RWPE2 (cell line): ENCODE measurements around the gene TPPP2.

ENCODE experiments used
- ATAC-seq: fragments of 200-7000 bp; cut with Tn5 transposase; 3 replicates; pipeline ENCODE4 v1.9.1; 2021; ENCODE audit warnings: low read depth
- DNase-seq: peaks from one replicate; pipeline ENCODE4 v3.0.0-alpha.2; 2020; ENCODE audit warnings: low spot score
- H3K27ac ChIP-seq: fragments of 450-650 bp; 2 replicates; pipeline ENCODE4 v1.5.1; 2017; ENCODE audit warnings: mild to moderate bottlenecking; ENCODE audit not compliant: poor library complexity, severe bottlenecking
- H3K27me3 ChIP-seq: fragments of 250-450 bp; sonication (Bioruptor Pico); 2 replicates; pipeline ENCODE4 v1.5.1; 2021; ENCODE audit warnings: mild to moderate bottlenecking, moderate library complexity; ENCODE audit not compliant: insufficient read depth, poor library complexity, severe bottlenecking
- H3K36me3 ChIP-seq: fragments of 250-450 bp; sonication (Bioruptor Pico); 2 replicates; pipeline ENCODE4 v1.5.1; 2020; ENCODE audit warnings: low read depth, mild to moderate bottlenecking, moderate library complexity
- H3K4me1 ChIP-seq: fragments of 250-450 bp; sonication (Bioruptor Pico); 2 replicates; pipeline ENCODE4 v1.5.1; 2021; ENCODE audit warnings: mild to moderate bottlenecking, moderate library complexity; ENCODE audit not compliant: insufficient read depth, poor library complexity, severe bottlenecking
- H3K4me3 ChIP-seq: fragments of 250-450 bp; sonication (Bioruptor Pico); 2 replicates; pipeline ENCODE4 v1.5.1; 2021; ENCODE audit warnings: mild to moderate bottlenecking, moderate library complexity; ENCODE audit not compliant: severe bottlenecking
- H3K9me3 ChIP-seq: fragments of 250-450 bp; sonication (Bioruptor Pico); 2 replicates; pipeline ENCODE4 v1.5.1; 2021; ENCODE audit warnings: mild to moderate bottlenecking, moderate library complexity; ENCODE audit not compliant: severe bottlenecking
- CTCF ChIP-seq: fragments of 450-650 bp; IDR thresholded peaks from one replicate; pipeline ENCODE4 v1.5.1; 2017; ENCODE audit warnings: mild to moderate bottlenecking, moderate library complexity; ENCODE audit not compliant: poor library complexity, severe bottlenecking

The TPPP2 gene

DNA sequence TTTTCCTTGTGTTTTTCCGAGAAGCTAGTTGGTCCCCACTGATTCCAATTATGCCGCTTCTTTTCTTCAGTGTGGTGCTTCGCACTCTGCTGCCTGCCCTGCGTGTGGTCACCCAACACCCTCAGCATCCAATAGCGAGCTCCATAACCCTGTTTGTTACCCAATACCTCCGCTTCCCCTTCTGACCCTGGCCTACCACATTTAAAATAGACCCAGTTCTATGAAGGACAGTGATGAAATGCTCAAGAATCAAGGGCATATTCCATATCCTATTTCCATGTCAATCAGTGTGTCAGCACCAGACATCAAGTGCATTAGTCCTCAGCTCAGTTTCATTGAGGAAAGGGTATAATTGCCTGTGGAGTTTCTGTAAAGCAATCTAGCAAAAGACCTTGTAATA is 14.7 kb upstream of the TPPP2 start:
- no peak for DNase-seq
- H3K4me1 ChIP-seq: no peaks in the 10 kb centered on the region
- H3K9me3 ChIP-seq: no peaks in the 10 kb centered on the region
- ATAC-seq: no peak
- no peak overlapping the region for H3K4me3 ChIP-seq
- H3K27me3 ChIP-seq: no peaks in the 10 kb centered on the region
- H3K27ac ChIP-seq: no peak overlapping the region
- no peak for TF ChIP-seq CTCF
- no peaks in the 10 kb centered on the region for H3K36me3 ChIP-seq

DNA sequence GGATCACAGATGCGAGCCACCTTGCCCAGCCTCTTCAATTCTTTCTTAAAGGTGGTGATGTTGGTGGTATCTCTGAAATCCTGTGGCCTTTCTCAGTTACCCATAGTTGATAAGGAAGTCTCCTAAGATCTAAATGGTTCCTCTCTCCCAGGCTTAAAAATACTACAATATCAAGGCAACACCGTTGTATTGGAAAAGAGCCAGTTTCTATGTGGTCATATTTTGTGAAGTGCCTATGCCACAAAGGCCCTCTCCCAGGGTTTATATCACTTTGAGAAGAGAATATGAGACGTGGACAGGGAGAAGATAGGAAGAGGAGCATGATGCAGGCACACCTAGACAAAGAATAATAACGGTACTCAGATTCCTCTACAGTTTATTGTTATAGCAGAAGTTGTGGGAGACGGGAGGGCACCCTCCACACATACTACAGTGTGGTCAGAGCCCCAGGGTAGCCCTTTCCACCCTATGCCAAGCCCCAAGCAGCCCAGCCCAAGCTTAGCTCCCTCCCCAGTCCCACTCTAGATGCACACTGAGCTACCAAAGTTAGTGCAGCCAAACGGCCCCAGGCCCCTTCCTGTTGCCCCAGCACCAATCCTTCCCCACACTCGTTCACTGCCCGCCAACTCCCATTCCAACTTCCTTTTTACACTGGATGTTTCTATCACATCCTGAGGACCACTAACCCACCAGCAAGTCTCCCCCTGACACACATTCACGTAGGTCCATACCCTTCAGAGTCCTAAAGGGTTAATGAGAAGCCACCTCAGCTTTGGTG is 13.4 kb upstream of the TPPP2 start:
- DNase-seq (no peak), ATAC-seq (no peak)
- no peak overlapping the region for H3K4me3 ChIP-seq
- H3K36me3 ChIP-seq: no peaks in the 10 kb centered on the region
- H3K27me3 ChIP-seq: no peaks in the 10 kb centered on the region
- TF ChIP-seq CTCF: no peak
- H3K9me3 ChIP-seq: no peaks in the 10 kb centered on the region
- no peaks in the 10 kb centered on the region for H3K4me1 ChIP-seq
- H3K27ac ChIP-seq: no peak overlapping the region

DNA sequence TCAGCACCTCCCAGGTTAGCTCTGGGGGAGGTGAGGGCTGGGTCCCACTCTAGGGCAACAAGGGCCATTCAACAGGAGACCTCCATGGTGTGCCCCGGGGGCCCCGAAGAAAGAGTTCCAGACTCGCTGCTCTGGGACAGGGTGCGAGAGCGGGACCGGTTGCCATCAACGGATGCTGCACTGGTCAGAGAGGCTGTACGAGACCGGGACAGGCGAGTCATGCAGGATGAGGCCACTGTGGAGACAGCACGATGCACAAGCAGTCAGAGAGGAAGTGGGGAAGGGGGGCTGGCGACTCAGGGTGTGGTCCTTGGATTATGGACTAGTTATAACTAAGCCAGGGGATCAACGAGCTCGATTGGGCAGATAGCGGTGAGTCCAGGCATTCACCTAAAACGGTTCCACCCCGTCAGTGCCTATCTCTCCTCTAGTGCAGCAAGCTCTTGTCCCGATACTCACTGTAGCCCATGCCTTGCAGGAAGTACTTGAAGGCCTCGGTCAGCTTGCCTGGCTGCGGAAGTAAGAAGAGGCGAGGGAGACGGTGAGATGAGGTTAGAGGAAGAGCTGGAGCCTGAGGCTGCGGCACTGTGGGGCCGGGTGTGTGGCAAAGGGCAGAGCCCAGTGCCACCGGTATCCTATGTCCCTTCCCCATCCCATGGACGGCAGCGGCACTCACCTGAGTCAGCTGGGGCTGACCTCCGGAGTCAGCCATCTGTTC is 12.3 kb upstream of the TPPP2 start:
- Histone ChIP-seq H3K4me1 (no peaks in the 10 kb centered on the region), H3K27ac (no peak overlapping the region), H3K27me3 (no peaks in the 10 kb centered on the region), H3K36me3 (no peaks in the 10 kb centered on the region), H3K9me3 (no peaks in the 10 kb centered on the region), H3K4me3 (no peak overlapping the region)
- DNase-seq (no peak), ATAC-seq (no peak)
- TF ChIP-seq CTCF: no peak

GRCh38 chr14:21018286-21018685 is 11.7 kb upstream of the TPPP2 start:
- no peak overlapping the region for H3K27ac ChIP-seq
- TF ChIP-seq CTCF: no peak
- no peaks in the 10 kb centered on the region for H3K27me3 ChIP-seq
- H3K4me1 ChIP-seq: no peaks in the 10 kb centered on the region
- H3K4me3 ChIP-seq: no peak overlapping the region
- ATAC-seq (no peak), DNase-seq (no peak)
- H3K36me3 ChIP-seq: no peaks in the 10 kb centered on the region
- H3K9me3 ChIP-seq: no peaks in the 10 kb centered on the region

- H3K36me3 ChIP-seq: no peaks in the 10 kb centered on the region
- no peak overlapping the region for H3K4me3 ChIP-seq
- no peak for DNase-seq
- no peaks in the 10 kb centered on the region for H3K27me3 ChIP-seq
- TF ChIP-seq CTCF: no peak
- H3K27ac ChIP-seq: no peak overlapping the region
- no peaks in the 10 kb centered on the region for H3K4me1 ChIP-seq
- H3K9me3 ChIP-seq: no peaks in the 10 kb centered on the region
- ATAC-seq: no peak
Measured at GRCh38 chr14:21018781-21019180, 11.2 kb upstream of the TPPP2 start.
